OCI-LY1 (cell line): ENCODE data around the gene OR10H5.
"Not testable (repeated sequence)": the region's sequence is repeated elsewhere in the genome, so short reads cannot be mapped to it uniquely, and the experiment has no call there.

Experiments
- H2AFZ ChIP-seq: fragments of 200-600 bp; sonication (generic), shearing (Covaris generic); 2 replicates; pipeline ENCODE4 v1.6.0; 2014; ENCODE audit warnings: antibody characterized with exemption, mild to moderate bottlenecking, low read length
- H3F3A ChIP-seq: fragments of 200-600 bp; sonication (generic), shearing (Covaris generic); 2 replicates; pipeline ENCODE4 v1.6.0; 2014; ENCODE audit warnings: mild to moderate bottlenecking, antibody characterized with exemption, low read length, moderate library complexity; ENCODE audit not compliant: insufficient read depth
- H3K27ac ChIP-seq: fragments of 200-600 bp; sonication (generic); 2 replicates; pipeline ENCODE4 v1.5.1; 2014; ENCODE audit warnings: low read length, mixed run types, mild to moderate bottlenecking, low read depth; ENCODE audit not compliant: poor library complexity, severe bottlenecking
- H3K27me3 ChIP-seq: fragments of 200-600 bp; sonication (generic); 2 replicates; pipeline ENCODE4 v1.6.0; 2014; ENCODE audit warnings: antibody characterized with exemption, mild to moderate bottlenecking, low read length, moderate library complexity; ENCODE audit not compliant: insufficient read depth
- H3K36me3 ChIP-seq: fragments of 200-600 bp; sonication (generic); 2 replicates; pipeline ENCODE4 v1.6.1; 2014; ENCODE audit warnings: mild to moderate bottlenecking, antibody characterized with exemption, low read length, moderate library complexity, mixed read lengths; ENCODE audit not compliant: insufficient read depth
- H3K4me1 ChIP-seq: fragments of 200-600 bp; sonication (generic); 2 replicates; pipeline ENCODE4 v1.5.1; 2014; ENCODE audit warnings: mild to moderate bottlenecking, low read length, moderate library complexity; ENCODE audit not compliant: insufficient read depth, severe bottlenecking
- H3K4me2 ChIP-seq: fragments of 200-600 bp; sonication (generic), shearing (Covaris generic); 2 replicates; pipeline ENCODE4 v1.6.1; 2014; ENCODE audit warnings: low read length
- H3K4me3 ChIP-seq: fragments of 200-600 bp; sonication (generic); 2 replicates; pipeline ENCODE4 v1.5.1; 2014; ENCODE audit warnings: low read length, low read depth, mild to moderate bottlenecking, mixed read lengths; ENCODE audit not compliant: poor library complexity, severe bottlenecking
- H3K79me2 ChIP-seq: fragments of 200-600 bp; shearing (Covaris generic); 2 replicates; pipeline ENCODE4 v1.6.1; 2016; ENCODE audit warnings: mixed run types, low read length, mixed read lengths; ENCODE audit not compliant: insufficient read depth
- H3K9ac ChIP-seq: fragments of 200-600 bp; sonication (generic), shearing (Covaris generic); 2 replicates; pipeline ENCODE4 v1.6.1; 2014; ENCODE audit warnings: mild to moderate bottlenecking, low read length, mixed read lengths
- H3K9me2 ChIP-seq: fragments of 200-600 bp; sonication (generic), shearing (Covaris generic); 2 replicates; pipeline ENCODE4 v1.6.1; 2014; ENCODE audit warnings: low read depth, mild to moderate bottlenecking, low read length, mixed read lengths
- H3K9me3 ChIP-seq: fragments of 200-600 bp; shearing (Covaris generic); 2 replicates; pipeline ENCODE4 v1.6.1; 2014; ENCODE audit warnings: low read length, mixed read lengths
- H4K20me1 ChIP-seq: fragments of 200-600 bp; sonication (generic), shearing (Covaris generic); 2 replicates; pipeline ENCODE4 v1.6.0; 2016; ENCODE audit warnings: mild to moderate bottlenecking, low read length; ENCODE audit not compliant: insufficient read depth
- EZH2 ChIP-seq: fragments of 200-600 bp; sonication (generic), shearing (Covaris generic); IDR thresholded peaks from 2 replicates; pipeline ENCODE4 v1.8.0; 2017; ENCODE audit warnings: borderline replicate concordance, mixed run types, mild to moderate bottlenecking, antibody characterized with exemption, low read length, moderate library complexity, mixed read lengths
- TF ChIP-seq, protein P1 (sequence below): fragments of 200-600 bp; sonication (generic), shearing (Covaris generic); IDR thresholded peaks from 2 replicates; pipeline ENCODE4 v1.5.1; 2017; ENCODE audit warnings: mild to moderate bottlenecking, antibody characterized with exemption, low read length, moderate library complexity, mixed read lengths

The OR10H5 gene

GRCh38 chr19:15820646-15821045, 33.2 kb downstream of the OR10H5 start:
- Histone ChIP-seq H4K20me1 (no peaks in the 10 kb centered on the region), H3K79me2 (no peaks in the 10 kb centered on the region), H3F3A (no peaks in the 10 kb centered on the region), H2AFZ (no peak overlapping the region), H3K4me1 (no peaks in the 10 kb centered on the region), H3K4me2 (no peak overlapping the region), H3K9ac (no peak overlapping the region), H3K4me3 (no peak overlapping the region), H3K9me2 (no peaks in the 10 kb centered on the region), H3K27me3 (no peaks in the 10 kb centered on the region), H3K9me3 (no peaks in the 10 kb centered on the region), H3K36me3 (no peaks in the 10 kb centered on the region), H3K27ac (no peak overlapping the region)
- TF ChIP-seq, protein P1, sequence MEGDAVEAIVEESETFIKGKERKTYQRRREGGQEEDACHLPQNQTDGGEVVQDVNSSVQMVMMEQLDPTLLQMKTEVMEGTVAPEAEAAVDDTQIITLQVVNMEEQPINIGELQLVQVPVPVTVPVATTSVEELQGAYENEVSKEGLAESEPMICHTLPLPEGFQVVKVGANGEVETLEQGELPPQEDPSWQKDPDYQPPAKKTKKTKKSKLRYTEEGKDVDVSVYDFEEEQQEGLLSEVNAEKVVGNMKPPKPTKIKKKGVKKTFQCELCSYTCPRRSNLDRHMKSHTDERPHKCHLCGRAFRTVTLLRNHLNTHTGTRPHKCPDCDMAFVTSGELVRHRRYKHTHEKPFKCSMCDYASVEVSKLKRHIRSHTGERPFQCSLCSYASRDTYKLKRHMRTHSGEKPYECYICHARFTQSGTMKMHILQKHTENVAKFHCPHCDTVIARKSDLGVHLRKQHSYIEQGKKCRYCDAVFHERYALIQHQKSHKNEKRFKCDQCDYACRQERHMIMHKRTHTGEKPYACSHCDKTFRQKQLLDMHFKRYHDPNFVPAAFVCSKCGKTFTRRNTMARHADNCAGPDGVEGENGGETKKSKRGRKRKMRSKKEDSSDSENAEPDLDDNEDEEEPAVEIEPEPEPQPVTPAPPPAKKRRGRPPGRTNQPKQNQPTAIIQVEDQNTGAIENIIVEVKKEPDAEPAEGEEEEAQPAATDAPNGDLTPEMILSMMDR, result no peak
- TF ChIP-seq EZH2, result no peak

DNA sequence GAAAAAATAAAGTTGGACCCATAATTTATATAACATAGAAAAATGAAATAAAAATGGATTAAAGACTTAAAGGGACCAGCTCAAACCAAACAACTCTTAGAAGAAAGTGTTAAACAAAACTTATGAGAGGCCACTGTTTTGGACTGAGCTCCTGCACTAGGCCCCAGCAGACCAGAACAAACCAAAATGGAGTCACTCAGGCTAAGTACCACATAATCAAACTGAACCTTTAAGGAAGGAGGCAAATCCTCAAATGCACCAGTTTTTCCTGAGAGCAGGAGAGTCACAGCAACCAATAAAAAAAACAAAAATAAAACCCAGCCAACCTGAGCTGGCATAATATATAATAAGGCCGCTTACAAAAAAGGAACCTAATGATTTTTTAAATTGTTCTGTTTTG, 38.3 kb downstream of the OR10H5 start:
- Histone ChIP-seq H3K9ac (no peak overlapping the region), H4K20me1 (no peaks in the 10 kb centered on the region), H3K27ac (no peak overlapping the region), H3K4me1 (no peaks in the 10 kb centered on the region), H2AFZ (no peak overlapping the region), H3K4me2 (no peak overlapping the region), H3K9me3 (no peaks in the 10 kb centered on the region), H3F3A (no peaks in the 10 kb centered on the region), H3K9me2 (no peaks in the 10 kb centered on the region), H3K79me2 (no peaks in the 10 kb centered on the region), H3K4me3 (no peak overlapping the region), H3K27me3 (no peaks in the 10 kb centered on the region), H3K36me3 (no peaks in the 10 kb centered on the region)
- TF ChIP-seq EZH2, result no peak
- TF ChIP-seq, protein P1, result no peak

GRCh38 chr19:15828121-15828610, 40.7 kb downstream of the OR10H5 start:
- Histone ChIP-seq H3K4me3 (no peak overlapping the region), H3K4me1 (no peaks in the 10 kb centered on the region), H2AFZ (no peak overlapping the region), H3K36me3 (no peaks in the 10 kb centered on the region), H3K79me2 (no peaks in the 10 kb centered on the region), H3K4me2 (no peak overlapping the region), H3K27me3 (no peaks in the 10 kb centered on the region), H3K9ac (no peak overlapping the region), H4K20me1 (no peaks in the 10 kb centered on the region), H3K9me2 (no peaks in the 10 kb centered on the region), H3F3A (no peaks in the 10 kb centered on the region), H3K27ac (no peak overlapping the region), H3K9me3 (no peaks in the 10 kb centered on the region)
- TF ChIP-seq, protein P1, result no peak
- no peak for TF ChIP-seq EZH2

GRCh38 chr19:15828611-15829305, 41.3 kb downstream of the OR10H5 start:
- not testable (repeated sequence) for H4K20me1 ChIP-seq, H3K4me3 ChIP-seq, H3K9me3 ChIP-seq, H2AFZ ChIP-seq, H3K9ac ChIP-seq, H3K9me2 ChIP-seq, H3F3A ChIP-seq, H3K4me1 ChIP-seq, H3K27ac ChIP-seq, H3K79me2 ChIP-seq, H3K27me3 ChIP-seq, H3K4me2 ChIP-seq, H3K36me3 ChIP-seq
